RWPE1 (cell line): Measurements from ENCODE around the gene RUNDC3A.

Experiments
- CTCF ChIA-PET: fragments of 350-600 bp; sonication (Branson Sonifier 250); formaldehyde crosslinking; extraction: SDS; loops from one replicate; lab custom pipeline; 2021; lab: Yijun Ruan, JAX
- POLR2A ChIA-PET: fragments of 400-600 bp; formaldehyde crosslinking; extraction: SDS; loops from one replicate; lab custom pipeline; 2020; ENCODE audit warnings: antibody characterized with exemption; ENCODE audit not compliant: low non-redundant PET; lab: Yijun Ruan, JAX
- DNase-seq: peaks from one replicate; pipeline ENCODE4 v3.0.0; 2012; ENCODE audit warnings: low spot score
- H3K27ac ChIP-seq: fragments of 450-650 bp; 2 replicates; pipeline ENCODE4 v1.5.1; 2017
- CTCF ChIP-seq: fragments of 450-650 bp; conservative IDR thresholded peaks from 2 replicates; pipeline ENCODE4 v1.5.1; 2017; ENCODE audit warnings: low read depth, mild to moderate bottlenecking

RUNDC3A gene

GRCh38 chr17:44304651-44305050, 3.8 kb upstream of the RUNDC3A start:
- no peak for DNase-seq
- ChIA-PET CTCF (no interaction called here), POLR2A (no interaction called here)
- no peak for TF ChIP-seq CTCF
- no peak overlapping the region for H3K27ac ChIP-seq

- ChIA-PET POLR2A (no interaction called here), CTCF (no interaction called here)
- peak; percentile 82 for DNase-seq
- H3K27ac ChIP-seq = peak overlapping the region; percentile 66
- TF ChIP-seq CTCF = no peak
Measured at GRCh38 chr17:44307387-44308186, 814 bp upstream of the RUNDC3A start.

- CTCF ChIA-PET = interaction anchor here (0.6 kb wide), 1 partner anchor 80 kb away, joined by 3 read pairs; no protein-coding TSS in a partner anchor
- H3K27ac ChIP-seq = no peak overlapping the region
- DNase-seq = no peak
- TF ChIP-seq CTCF = no peak
- POLR2A ChIA-PET = interaction anchor here (0.6 kb wide), 1 partner anchor 124 kb away, joined by 5 read pairs; no protein-coding TSS in a partner anchor
Measured at GRCh38 chr17:44308865-44309264, 464 bp downstream of the RUNDC3A start.

- no peak overlapping the region for H3K27ac ChIP-seq
- DNase-seq = peak; percentile 67
- CTCF ChIA-PET = interaction anchor here (0.5 to 0.6 kb wide), 3 partner anchors 32 to 361 kb away, joined by 3 to 4 read pairs (median 3); no protein-coding TSS in a partner anchor
- no peak for TF ChIP-seq CTCF
- POLR2A ChIA-PET = no interaction called here
Measured at GRCh38 chr17:44309472-44309871, 1.1 kb downstream of the RUNDC3A start.

GRCh38 chr17:44310188-44310587, 1.8 kb downstream of the RUNDC3A start:
- POLR2A ChIA-PET = no interaction called here
- no peak for DNase-seq

More at GRCh38 chr17:44310188-44310587, 1.8 kb downstream of the RUNDC3A start:
- TF ChIP-seq CTCF = no peak
- CTCF ChIA-PET = interaction anchor here (0.5 to 0.7 kb wide), 2 partner anchors 22 to 362 kb away, joined by 3 read pairs; no protein-coding TSS in a partner anchor
- no peak overlapping the region for H3K27ac ChIP-seq
